GM18508 (cell line): Measurements from ENCODE around the gene SMIM20.

Experiments used
- ATAC-seq: cut with Tn5 transposase; IDR thresholded peaks from one replicate; pipeline ENCODE4 v1.9.1; 2021; ENCODE audit warnings: moderate number of reproducible peaks; ENCODE audit not compliant: insufficient read depth, unreplicated experiment

SMIM20 gene

GRCh38 chr4:25925486-25926201 lies 11.6 kb downstream of the SMIM20 start:
- ATAC-seq, result no peak

DNA sequence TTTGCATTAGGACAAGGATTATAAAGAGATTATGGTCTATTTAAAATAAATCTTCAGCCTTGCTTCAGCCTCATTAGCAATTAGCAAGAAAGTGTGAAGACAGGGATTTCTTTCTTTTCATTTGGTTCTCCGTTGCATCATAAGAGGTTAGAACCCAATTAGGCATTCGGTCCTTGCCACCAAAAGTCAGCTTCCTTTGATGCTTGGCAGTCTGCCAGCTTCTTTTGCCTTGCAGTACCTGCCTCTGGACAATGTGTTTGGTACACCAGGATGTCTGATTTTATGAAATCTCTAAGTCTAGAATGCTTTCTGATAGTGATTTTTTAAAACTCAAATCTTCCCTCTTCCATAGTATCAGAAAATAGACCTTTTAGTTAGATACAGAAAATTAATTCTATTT lies 12.4 kb downstream of the SMIM20 start:
- ATAC-seq, result no peak

DNA sequence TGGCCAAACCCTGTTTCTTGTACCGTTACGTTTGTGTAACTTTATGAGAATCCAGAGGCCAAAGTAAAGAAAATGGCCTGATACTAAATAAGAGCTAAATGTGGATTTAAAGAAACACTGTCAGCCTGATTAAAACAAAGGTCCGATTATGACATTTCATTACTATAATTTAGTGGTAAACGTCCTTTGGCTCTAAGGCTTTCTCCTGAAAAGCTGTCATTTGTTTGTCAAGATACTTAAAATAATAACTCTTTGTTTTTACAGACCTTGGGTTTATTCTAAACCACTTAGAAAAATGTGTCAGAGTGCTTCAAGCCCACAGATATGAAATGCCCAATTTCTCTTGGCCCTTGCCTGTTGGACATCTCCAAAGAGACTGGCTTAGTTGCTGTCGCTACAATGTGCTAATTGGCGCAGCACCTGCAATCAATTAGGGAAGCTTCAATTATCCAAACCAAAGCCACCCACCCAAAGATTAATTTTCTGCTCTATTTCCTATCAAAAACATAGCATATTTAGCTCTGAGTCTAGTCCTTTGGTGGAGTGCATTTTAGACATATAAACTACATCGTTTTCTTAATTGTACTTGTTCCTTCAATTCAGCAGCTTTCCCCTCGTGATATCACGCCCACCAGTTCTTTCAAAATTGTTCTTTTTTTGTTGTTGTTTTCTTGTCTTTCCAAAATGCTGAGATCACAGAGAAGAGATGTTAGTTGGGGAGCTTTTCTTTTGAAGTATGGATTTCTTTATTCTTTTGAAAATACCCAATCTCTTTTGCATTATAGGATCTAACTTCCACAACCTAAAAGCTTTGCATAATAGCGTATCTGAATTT lies 13.6 kb downstream of the SMIM20 start:
- ATAC-seq, result no peak

DNA sequence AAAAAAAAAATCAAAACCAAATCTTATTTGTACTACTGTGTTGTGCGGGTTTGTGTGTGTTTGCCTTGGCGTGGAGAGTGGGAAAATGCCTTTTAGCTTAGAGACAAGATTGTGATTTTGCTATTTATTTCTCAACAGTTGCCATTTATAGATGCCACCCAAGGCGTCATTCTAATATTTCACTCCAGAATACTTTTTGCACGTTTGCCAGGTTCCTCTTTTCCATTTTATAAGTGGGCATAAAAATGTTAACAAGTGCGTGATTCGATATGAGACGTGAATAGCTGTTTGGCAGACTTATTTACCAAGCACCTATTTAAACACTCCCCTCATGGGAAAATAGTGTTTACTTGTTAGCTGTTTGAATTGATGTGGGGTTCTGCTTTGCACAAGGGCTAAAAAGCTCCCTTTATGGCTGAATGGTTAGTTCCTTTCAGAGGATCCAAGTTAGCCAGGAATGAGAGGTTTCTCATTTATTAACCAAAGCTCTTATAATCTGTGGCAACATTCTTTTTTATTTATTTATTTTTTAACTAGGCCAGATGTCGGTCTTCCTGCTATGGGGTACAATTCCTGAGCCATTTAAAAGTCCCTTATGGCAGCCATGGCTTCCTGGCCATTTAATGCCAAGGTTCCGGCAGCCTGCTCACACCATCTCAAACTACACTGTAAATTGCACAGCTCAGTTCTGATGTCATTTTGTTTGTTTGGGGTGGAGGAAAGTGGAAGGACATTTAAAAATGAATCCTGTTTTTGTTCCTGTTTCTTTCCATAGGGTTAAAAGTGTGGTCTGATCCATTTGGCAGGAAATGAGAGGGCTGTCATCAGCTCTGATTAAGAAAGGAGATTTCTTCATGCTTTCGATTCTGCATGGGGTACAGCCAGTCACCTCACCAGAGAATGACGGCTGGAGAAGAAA lies 14.6 kb downstream of the SMIM20 start:
- no peak for ATAC-seq

DNA sequence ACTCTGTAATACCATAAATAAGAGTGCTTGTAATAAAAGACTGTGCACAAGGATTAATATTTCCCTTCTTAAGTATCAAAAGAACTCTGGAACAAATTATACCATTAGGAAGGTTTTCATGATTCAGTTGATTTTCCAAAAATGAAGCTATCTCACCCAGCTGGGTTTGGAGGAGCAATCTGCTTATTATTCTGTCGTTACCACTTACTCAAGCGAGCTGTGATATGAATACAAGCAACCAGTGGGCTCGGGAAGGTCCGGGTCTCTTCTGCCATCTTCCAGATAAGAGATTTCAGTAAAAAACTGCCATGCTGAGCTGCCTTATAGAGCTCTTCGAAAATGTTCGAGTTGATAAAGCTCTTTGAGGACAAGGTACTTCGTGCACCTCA lies 15.3 kb downstream of the SMIM20 start:
- ATAC-seq, result no peak

- ATAC-seq, result no peak
These were observed 16.8 kb downstream of the SMIM20 start for GRCh38 chr4:25930731-25931354.

GRCh38 chr4:25936696-25937095 lies 22.7 kb downstream of the SMIM20 start:
- ATAC-seq, result no peak

GRCh38 chr4:25937801-25938200 lies 23.8 kb downstream of the SMIM20 start:
- no peak for ATAC-seq

DNA sequence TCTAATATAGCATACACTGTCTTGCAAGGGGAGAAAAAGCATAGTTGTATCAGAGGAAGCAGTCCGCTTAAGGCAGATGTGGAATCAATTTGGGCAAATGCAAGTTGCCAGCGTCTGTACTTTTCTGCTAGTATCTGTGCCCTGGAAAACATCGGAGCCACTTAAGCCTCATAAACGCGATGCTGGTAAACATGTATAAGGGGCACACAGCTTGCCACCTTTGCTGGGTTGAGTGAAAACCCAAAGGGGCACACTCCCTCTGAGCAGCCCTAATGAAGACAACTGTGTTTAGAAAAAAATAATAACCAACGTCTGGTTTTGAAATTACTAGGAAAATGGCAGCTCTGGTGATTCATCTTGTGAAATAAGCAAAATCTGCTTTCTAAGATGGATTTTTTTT lies 24.3 kb downstream of the SMIM20 start:
- peak; percentile 19 for ATAC-seq

DNA sequence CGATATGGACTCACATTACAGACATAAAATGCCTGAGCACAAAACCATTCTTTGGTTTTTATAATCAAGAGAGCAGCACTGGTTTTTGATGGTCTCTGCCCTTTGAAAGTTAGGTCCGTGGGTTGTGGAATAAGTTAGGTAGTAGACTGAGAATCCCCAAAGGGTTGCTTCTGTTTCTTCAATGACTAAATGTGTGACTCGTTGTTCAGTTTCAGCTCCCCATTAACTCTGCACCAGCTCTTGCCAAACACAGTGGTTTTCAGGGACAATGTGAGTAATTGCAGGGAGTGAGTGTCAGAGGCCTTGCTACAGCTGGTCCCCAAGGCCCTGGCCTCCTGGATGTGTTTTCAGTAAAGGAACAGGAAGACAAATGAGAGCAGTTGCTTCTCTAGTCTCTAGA lies 24.8 kb downstream of the SMIM20 start:
- ATAC-seq, result peak; percentile 86

DNA sequence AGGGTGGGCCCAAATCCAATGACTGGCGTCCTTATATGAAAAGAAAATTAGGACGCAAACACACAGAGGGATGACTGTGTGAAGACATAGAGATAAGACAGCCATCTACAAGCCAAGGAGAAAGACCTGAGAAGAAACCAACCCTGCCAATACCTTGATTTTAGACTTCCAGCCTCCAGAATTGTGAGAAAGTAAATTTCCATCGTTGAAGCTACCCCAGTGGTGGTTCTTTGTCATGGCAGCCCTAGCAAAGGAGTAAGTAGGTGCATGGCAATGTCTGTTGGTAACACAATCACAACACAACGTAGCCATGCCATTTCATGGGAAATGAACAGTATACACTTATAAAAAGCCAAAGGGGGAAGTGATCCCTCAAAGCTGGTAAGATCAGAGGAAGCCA lies 25.3 kb downstream of the SMIM20 start:
- ATAC-seq, result no peak

DNA sequence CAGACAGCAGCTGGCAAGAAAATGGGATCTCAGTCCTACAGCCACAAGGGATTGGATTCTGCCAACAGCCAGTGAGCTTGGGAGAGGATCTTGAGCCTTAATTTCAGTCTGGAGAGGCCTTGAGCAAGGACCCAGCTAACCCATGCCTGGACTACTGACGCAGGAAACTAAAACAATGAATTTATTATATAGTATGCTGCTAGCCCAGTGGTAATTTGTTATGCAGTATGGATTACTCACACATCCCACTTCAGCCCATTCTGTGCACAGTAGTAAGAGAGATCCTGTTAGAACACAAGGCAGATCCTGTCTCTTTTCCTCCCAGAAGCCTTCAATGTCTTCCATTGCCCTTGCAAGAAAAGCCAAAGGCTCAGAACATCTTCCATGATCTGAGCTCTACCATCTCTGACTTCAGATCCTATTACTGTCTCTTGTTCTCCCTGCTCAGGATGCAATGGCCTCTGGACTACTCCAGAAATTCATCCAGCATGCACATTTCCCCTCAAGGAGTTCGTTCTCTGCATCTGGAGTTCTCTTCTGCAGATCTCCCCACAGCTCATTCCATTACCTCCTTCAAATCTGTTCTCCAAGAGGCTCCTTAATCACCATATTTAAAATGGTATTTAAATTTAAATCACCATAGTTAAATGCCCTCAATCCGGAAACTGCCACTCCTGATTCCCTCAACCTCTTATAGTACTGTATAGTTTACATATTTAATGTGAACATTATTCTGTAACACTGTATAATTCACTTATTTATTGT lies 27.6 kb downstream of the SMIM20 start:
- no peak for ATAC-seq

DNA sequence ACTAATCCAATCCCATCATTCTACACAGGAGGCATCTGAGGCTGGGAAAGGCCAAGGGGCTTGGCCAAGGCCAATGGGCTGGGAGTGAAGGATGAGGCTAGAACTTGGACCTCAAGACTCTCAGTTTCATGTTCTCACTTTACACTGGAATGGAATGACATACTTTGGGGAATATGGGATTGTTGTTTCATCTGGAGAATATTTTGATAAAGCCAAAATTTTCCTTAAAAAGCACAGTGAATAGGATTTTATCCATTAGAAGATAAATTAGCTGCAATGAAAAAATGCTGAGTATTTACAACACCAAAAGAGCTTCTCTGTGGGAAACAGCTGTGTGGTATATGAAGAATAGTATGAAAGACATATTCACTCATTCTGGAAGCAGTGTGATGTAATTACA lies 29.3 kb downstream of the SMIM20 start:
- ATAC-seq, result no peak

DNA sequence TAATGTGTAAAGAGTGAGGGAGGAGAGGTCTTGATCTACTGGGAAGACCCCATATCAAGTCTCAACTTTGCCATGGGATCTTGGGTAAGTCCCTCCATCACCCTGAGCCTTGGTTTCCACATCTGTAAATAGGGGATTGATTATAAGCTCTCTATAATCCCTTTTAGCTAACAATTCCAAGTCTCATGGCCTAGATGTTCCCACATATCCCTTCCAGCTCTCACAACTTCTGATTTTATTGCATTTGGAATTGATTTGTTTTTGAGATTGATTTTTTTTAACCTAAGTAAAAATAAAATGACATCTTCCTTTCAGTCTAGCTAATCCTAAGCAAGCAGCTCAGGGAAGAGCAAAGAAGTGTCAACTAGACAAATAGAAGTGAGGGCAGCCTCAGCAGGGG lies 29.8 kb downstream of the SMIM20 start:
- no peak for ATAC-seq

- no peak for ATAC-seq
These were observed 34.0 kb downstream of the SMIM20 start for GRCh38 chr4:25948051-25948450.

- no peak for ATAC-seq
These were observed 35.2 kb downstream of the SMIM20 start for GRCh38 chr4:25949173-25949748.

GRCh38 chr4:25949994-25950393 lies 36.0 kb downstream of the SMIM20 start:
- no peak for ATAC-seq

DNA sequence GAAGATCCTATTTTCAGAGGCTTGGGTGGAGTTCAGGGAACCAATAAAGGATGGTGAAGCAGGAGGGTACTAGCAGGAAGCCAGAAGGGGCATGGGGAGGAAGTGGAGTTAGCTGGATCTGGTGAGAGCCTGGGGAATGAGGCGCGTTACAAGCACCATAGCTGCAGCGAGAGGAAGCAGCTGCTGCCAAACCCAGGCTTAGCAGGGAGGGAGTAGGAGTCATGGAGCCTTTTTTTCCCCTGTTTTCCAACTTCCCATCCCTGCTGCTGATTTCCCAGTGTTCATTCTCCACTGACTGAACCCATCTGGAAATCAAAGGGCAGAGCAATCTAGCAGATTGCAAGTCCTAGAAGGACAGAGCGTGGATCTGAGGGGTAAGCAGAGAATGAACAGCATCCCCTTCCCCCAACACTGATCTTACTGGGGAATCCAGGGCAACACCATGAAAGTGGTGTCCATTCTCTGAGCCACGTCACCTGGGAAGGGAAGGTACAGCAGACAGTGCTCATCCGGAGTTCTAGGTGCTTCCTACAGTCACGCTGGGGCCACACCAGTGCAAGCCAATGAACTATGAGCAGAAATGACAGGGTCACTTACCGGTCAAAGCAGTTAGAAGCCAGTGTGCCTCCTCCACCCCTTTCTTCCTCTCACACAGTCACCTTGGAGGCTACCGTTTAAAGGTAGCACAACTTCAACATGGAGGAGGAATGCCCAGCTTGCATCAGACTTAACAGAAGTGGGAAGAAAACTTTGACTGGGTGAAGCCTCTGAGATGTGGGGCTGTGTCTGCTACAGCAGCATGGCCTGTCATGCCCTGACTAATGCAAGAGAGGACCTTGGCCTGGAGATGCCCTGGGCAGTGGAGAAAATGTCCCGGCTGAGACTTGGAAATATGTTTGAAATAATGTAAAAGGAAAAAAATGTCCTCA lies 36.7 kb downstream of the SMIM20 start:
- no peak for ATAC-seq
